Cardiac fibroblast (primary cell): Measurements from ENCODE around the gene PROZ.

Experiments
- DNase-seq, 2 donors: peaks; one replicate each; pipeline versions ENCODE4 v3.0.0 to v3.0.0-alpha.2; 2010; ENCODE audit warnings: low read depth in 2 of 2
- H3K4me3 ChIP-seq, 2 donors: replicated peaks in 1 of 2; 1 replicate in 1 of 2; 2 replicates in 1 of 2; pipeline ENCODE4 v1.5.1; 2011; ENCODE audit warnings: low read depth in 2 of 2, low read length in 2 of 2, mild to moderate bottlenecking in 2 of 2, moderate library complexity in 1 of 2
- TF ChIP-seq, protein P1 (sequence below): IDR thresholded peaks from one replicate; pipeline ENCODE4 v1.5.1; 2011; ENCODE audit warnings: low read depth, mild to moderate bottlenecking, low read length, inconsistent platforms

PROZ gene

DNA sequence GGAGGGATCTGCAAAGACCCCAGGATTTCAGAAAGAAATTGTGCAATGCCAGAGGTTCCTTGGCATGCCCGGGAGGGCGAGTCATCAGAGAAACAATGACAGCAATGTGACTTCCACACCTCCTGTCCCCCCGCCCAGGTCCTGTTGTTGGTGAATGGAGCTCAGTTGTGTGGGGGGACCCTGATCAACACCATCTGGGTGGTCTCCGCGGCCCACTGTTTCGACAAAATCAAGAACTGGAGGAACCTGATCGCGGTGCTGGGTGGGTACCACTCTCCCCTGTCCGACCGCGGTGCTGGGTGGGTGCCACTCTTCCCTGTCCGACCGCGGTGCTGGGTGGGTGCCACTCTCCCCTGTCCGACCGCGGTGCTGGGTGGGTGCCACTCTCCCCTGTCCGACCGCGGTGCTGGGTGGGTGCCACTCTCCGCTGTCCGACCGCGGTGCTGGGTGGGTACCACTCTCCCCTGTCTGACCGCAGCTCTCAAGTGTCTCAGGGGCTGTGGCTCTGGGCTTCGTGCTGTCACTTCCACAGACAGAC is 41.0 kb upstream of the PROZ start:
- no peak overlapping the region for H3K4me3 ChIP-seq
- DNase-seq = peak in 1 of 2 donors; percentile 18
- TF ChIP-seq, protein P1, sequence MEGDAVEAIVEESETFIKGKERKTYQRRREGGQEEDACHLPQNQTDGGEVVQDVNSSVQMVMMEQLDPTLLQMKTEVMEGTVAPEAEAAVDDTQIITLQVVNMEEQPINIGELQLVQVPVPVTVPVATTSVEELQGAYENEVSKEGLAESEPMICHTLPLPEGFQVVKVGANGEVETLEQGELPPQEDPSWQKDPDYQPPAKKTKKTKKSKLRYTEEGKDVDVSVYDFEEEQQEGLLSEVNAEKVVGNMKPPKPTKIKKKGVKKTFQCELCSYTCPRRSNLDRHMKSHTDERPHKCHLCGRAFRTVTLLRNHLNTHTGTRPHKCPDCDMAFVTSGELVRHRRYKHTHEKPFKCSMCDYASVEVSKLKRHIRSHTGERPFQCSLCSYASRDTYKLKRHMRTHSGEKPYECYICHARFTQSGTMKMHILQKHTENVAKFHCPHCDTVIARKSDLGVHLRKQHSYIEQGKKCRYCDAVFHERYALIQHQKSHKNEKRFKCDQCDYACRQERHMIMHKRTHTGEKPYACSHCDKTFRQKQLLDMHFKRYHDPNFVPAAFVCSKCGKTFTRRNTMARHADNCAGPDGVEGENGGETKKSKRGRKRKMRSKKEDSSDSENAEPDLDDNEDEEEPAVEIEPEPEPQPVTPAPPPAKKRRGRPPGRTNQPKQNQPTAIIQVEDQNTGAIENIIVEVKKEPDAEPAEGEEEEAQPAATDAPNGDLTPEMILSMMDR = no peak

DNA sequence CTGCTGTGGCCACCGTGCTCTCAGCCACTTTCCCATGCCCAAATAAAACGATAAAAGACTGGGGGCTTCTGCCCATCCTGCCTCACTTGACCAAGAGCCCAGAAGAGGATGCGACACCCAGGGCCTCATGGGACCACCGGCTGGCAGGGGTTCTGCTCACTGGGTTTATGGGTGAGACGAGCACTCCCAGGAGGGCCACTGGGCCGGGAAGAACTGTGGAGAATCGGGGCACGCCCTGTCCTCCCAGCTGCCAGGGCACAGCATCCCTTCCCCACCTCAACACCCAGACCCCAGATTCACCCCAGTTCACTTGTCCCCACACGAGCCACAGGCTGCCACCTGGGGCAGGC is 40.6 kb upstream of the PROZ start:
- TF ChIP-seq, protein P1 = no peak
- no peak overlapping the region for H3K4me3 ChIP-seq
- no peak for DNase-seq

DNA sequence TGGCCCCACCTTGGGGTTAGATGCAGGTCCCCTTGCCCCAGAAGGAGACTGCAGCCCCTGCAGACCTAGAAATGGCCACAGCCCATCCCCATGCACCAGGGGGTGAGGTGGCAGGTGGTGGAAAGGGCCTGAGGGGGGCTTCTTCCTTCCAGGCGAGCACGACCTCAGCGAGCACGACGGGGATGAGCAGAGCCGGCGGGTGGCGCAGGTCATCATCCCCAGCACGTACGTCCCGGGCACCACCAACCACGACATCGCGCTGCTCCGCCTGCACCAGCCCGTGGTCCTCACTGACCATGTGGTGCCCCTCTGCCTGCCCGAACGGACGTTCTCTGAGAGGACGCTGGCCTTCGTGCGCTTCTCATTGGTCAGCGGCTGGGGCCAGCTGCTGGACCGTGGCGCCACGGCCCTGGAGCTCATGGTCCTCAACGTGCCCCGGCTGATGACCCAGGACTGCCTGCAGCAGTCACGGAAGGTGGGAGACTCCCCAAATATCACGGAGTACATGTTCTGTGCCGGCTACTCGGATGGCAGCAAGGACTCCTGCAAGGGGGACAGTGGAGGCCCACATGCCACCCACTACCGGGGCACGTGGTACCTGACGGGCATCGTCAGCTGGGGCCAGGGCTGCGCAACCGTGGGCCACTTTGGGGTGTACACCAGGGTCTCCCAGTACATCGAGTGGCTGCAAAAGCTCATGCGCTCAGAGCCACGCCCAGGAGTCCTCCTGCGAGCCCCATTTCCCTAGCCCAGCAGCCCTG is 40.0 kb upstream of the PROZ start:
- TF ChIP-seq, protein P1 = no peak
- no peak for DNase-seq
- no peak overlapping the region for H3K4me3 ChIP-seq

DNA sequence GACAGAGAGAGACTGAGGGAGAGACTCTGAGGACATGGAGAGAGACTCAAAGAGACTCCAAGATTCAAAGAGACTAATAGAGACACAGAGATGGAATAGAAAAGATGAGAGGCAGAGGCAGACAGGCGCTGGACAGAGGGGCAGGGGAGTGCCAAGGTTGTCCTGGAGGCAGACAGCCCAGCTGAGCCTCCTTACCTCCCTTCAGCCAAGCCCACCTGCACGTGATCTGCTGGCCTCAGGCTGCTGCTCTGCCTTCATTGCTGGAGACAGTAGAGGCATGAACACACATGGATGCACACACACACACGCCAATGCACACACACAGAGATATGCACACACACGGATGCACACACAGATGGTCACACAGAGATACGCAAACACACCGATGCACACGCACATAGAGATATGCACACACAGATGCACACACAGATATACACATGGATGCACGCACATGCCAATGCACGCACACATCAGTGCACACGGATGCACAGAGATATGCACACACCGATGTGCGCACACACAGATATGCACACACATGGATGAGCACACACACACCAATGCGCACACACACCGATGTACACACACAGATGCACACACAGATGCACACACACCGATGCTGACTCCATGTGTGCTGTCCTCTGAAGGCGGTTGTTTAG is 39.2 kb upstream of the PROZ start:
- no peak for DNase-seq
- TF ChIP-seq, protein P1 = no peak
- no peak overlapping the region for H3K4me3 ChIP-seq

GRCh38 chr13:113119822-113120189 is 38.6 kb upstream of the PROZ start:
- no peak overlapping the region for H3K4me3 ChIP-seq
- TF ChIP-seq, protein P1 = no peak
- no peak for DNase-seq

GRCh38 chr13:113120300-113121182 is 37.9 kb upstream of the PROZ start:
- DNase-seq = no peak

More at GRCh38 chr13:113120300-113121182, 37.9 kb upstream of the PROZ start:
- TF ChIP-seq, protein P1 = no peak
- H3K4me3 ChIP-seq = no peak overlapping the region
